ENCODE measurements around the gene ACY1. TPM values are rescaled to one million over a fixed set of nuclear protein-coding genes. Genes with fewer than 3 reads are reported as not detected.

The ACY1 gene
- total RNA-seq, 2 experiments from 2014 or later, result 3.3 to 4.0 TPM

DNA sequence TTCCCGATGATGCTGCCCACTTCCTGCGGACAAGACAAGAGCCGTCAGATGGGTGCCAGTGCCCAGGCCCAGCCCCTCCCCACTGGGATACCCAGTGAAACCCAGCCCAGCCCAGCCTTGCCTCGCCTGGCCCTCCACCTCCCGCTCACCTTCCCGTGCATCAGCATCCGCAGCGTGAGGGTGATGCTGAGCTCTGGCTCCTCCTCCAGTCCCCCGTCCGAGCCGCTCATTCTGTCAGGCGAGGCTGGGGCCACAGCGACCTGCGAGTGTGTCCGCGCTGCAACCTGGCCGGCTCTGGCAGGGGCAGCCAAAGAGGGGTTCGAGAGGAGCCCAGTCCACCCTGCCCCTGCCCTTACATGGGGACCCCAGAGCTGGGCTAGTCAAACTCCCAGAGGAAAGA lies 22.3 kb upstream of the ACY1 start:
- no peak overlapping the region for H3K4me2 ChIP-seq (ENCODE audit: low read length)
- ChIA-PET CTCF (ENCODE audit: unreplicated experiment) (no interaction called here), POLR2A (no interaction called here)
- H3K79me2 ChIP-seq (ENCODE audit: insufficient read depth, low read depth, low read length), result no peaks in the 10 kb centered on the region
- H3K4me1 ChIP-seq (ENCODE audit: insufficient read depth, low read length, poor library complexity, severe bottlenecking), result peaks cover 3% of the 10 kb centered on the region
- H4K20me1 ChIP-seq (ENCODE audit: insufficient read depth, low read length), result no peaks in the 10 kb centered on the region
- no peaks in the 10 kb centered on the region for H3K9me2 ChIP-seq (ENCODE audit: insufficient read depth, low read length)
- no peaks in the 10 kb centered on the region for H3K36me3 ChIP-seq (ENCODE audit: insufficient read depth, low read length)
- no peak overlapping the region for H3K4me3 ChIP-seq (ENCODE audit: low read depth, low read length, poor library complexity, severe bottlenecking)
- no peak overlapping the region for H2AFZ ChIP-seq (ENCODE audit: low read length)
- BruUV-seq (replicated peaks), result no TSS peak
- no peaks in the 10 kb centered on the region for H3K9me3 ChIP-seq (ENCODE audit: low read length)
- no peak for TF ChIP-seq EZH2phosphoT487 (IDR thresholded peaks at IDR 0.05; ENCODE audit: borderline replicate concordance, low read depth, low read length)
- TF ChIP-seq, protein P1, sequence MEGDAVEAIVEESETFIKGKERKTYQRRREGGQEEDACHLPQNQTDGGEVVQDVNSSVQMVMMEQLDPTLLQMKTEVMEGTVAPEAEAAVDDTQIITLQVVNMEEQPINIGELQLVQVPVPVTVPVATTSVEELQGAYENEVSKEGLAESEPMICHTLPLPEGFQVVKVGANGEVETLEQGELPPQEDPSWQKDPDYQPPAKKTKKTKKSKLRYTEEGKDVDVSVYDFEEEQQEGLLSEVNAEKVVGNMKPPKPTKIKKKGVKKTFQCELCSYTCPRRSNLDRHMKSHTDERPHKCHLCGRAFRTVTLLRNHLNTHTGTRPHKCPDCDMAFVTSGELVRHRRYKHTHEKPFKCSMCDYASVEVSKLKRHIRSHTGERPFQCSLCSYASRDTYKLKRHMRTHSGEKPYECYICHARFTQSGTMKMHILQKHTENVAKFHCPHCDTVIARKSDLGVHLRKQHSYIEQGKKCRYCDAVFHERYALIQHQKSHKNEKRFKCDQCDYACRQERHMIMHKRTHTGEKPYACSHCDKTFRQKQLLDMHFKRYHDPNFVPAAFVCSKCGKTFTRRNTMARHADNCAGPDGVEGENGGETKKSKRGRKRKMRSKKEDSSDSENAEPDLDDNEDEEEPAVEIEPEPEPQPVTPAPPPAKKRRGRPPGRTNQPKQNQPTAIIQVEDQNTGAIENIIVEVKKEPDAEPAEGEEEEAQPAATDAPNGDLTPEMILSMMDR (conservative IDR thresholded peaks at IDR 0.05; ENCODE audit: low read length), result no peak
- no peak for DNase-seq (ENCODE audit: low spot score)
- intact Hi-C loops (cut with micrococcal nuclease; ENCODE audit: unreplicated experiment), result no loop called here
- no peak overlapping the region for H3K27ac ChIP-seq (ENCODE audit: low read depth, low read length, poor library complexity, severe bottlenecking)

DNA sequence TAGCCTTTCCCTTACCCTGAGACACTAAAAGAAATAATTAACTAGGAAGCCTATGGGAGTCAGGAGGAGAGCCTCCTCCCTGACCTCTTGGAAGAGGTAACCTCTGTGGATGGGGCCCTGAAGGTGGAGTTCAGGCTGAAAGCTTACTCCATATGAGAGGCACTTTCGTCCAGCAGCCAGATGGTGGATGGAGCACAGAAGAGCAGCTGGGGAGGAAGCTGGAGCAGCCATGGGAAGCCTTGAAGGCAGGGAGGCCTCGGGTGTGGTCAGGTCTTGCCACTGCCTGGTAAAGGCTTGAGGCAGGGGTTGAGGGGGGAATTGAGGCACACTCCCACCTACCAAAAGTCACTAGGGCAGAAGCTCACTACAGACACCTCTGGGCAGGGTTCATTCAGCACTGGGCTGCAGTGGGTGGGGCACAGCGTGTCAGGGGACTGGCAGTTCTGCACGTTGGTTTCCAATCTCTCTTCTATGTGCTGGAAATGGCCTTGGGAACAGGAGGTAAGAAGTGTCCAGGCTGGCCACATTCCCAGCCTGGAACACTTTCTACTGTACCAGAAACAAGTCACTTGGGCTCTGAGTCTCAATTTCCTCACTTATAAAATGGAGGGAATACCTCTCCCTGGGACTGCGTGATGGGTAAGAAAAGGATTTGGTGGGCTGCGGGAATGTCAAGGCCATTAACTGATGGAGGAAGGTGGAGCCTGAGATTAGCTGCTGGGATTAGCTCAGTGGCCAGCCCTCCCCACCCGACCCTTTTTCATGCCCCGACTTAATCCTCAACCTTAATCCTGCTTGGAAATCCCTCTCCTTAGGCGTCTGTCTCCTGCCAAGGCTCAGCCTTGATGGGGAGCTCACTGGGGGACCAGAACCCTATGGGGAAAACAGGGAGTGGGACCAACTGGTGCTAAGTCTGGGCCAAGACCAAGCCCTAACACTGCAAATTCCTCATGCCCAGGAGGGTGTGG lies 21.4 kb upstream of the ACY1 start:
- intact Hi-C loops (cut with micrococcal nuclease; ENCODE audit: unreplicated experiment), result no loop called here
- no TSS peak for BruUV-seq (replicated peaks)
- no peak for TF ChIP-seq EZH2phosphoT487 (IDR thresholded peaks at IDR 0.05; ENCODE audit: borderline replicate concordance, low read depth, low read length)
- TF ChIP-seq, protein P1 (conservative IDR thresholded peaks at IDR 0.05; ENCODE audit: low read length), result no peak
- ChIA-PET POLR2A (no interaction called here), CTCF (ENCODE audit: unreplicated experiment) (interaction anchor here (1.5 kb wide), 1 partner anchor 12 kb away, joined by 4 read pairs; the partner anchor contains the start of gene ABHD14B)
- Histone ChIP-seq H3K4me3 (ENCODE audit: low read depth, low read length, poor library complexity, severe bottlenecking) (no peak overlapping the region), H3K4me2 (ENCODE audit: low read length) (no peak overlapping the region), H3K79me2 (ENCODE audit: insufficient read depth, low read depth, low read length) (no peaks in the 10 kb centered on the region), H3K4me1 (ENCODE audit: insufficient read depth, low read length, poor library complexity, severe bottlenecking) (peaks cover under 1% of the 10 kb centered on the region), H3K36me3 (ENCODE audit: insufficient read depth, low read length) (no peaks in the 10 kb centered on the region), H2AFZ (ENCODE audit: low read length) (no peak overlapping the region), H4K20me1 (ENCODE audit: insufficient read depth, low read length) (no peaks in the 10 kb centered on the region), H3K27ac (ENCODE audit: low read depth, low read length, poor library complexity, severe bottlenecking) (no peak overlapping the region), H3K9me2 (ENCODE audit: insufficient read depth, low read length) (no peaks in the 10 kb centered on the region), H3K9me3 (ENCODE audit: low read length) (no peaks in the 10 kb centered on the region)
- DNase-seq (ENCODE audit: low spot score), result no peak

Measured in OCI-LY7 (cell line).